Astrocyte (in vitro differentiated cells and primary cell): ENCODE measurements around the gene SNRPD1. TPM values are rescaled to one million over a fixed set of nuclear protein-coding genes. Genes with fewer than 3 reads are reported as not detected.

Source experiments
- DNase-seq: peaks from one replicate; pipeline ENCODE4 v3.0.0-alpha.2; 2010; ENCODE audit warnings: low read depth
- FAIRE-seq: peaks from 2 replicates; lab custom pipeline; 2011; peaks lifted over from hg19 to GRCh38; lab: Jason Lieb, UNC
- H2AFZ ChIP-seq: 2 replicates; pipeline ENCODE4 v1.6.0; 2012; ENCODE audit warnings: low read depth, low read length, inconsistent platforms
- H3K27ac ChIP-seq: 2 replicates; pipeline ENCODE4 v1.5.1; 2011; ENCODE audit warnings: low read depth, low read length, inconsistent platforms
- H3K27me3 ChIP-seq: 2 replicates; pipeline ENCODE4 v1.6.0; 2011; ENCODE audit warnings: low read length, inconsistent platforms; ENCODE audit not compliant: insufficient read depth
- H3K36me3 ChIP-seq: 2 replicates; pipeline ENCODE4 v1.5.1; 2011; ENCODE audit warnings: low read length, inconsistent platforms; ENCODE audit not compliant: insufficient read depth
- H3K4me1 ChIP-seq: 2 replicates; pipeline ENCODE4 v1.5.1; 2011; ENCODE audit warnings: low read length, inconsistent platforms; ENCODE audit not compliant: insufficient read depth
- H3K4me2 ChIP-seq: 2 replicates; pipeline ENCODE4 v1.6.0; 2012; ENCODE audit warnings: low read length, inconsistent platforms
- H3K4me3 ChIP-seq: 2 replicates; pipeline ENCODE4 v1.5.1; 2011; ENCODE audit warnings: low read depth, mild to moderate bottlenecking, low read length, inconsistent platforms; ENCODE audit not compliant: insufficient read depth
- H3K79me2 ChIP-seq: 2 replicates; pipeline ENCODE4 v1.6.0; 2012; ENCODE audit warnings: mild to moderate bottlenecking, low read length, inconsistent platforms; ENCODE audit not compliant: insufficient read depth
- H3K9ac ChIP-seq: 2 replicates; pipeline ENCODE4 v1.6.0; 2012; ENCODE audit warnings: mild to moderate bottlenecking, low read length, inconsistent platforms
- H3K9me3 ChIP-seq: 2 replicates; pipeline ENCODE4 v1.5.1; 2012; ENCODE audit warnings: low read depth, mild to moderate bottlenecking, low read length, inconsistent platforms; ENCODE audit not compliant: insufficient read depth
- H4K20me1 ChIP-seq: 2 replicates; pipeline ENCODE4 v1.6.0; 2012; ENCODE audit warnings: low read length, inconsistent platforms; ENCODE audit not compliant: insufficient read depth
- H3K27ac Mint-ChIP-seq: one replicate; pipeline ENCODE4 v1.8.0; 2021; ENCODE audit warnings: mild to moderate bottlenecking, mixed read lengths; ENCODE audit not compliant: unreplicated experiment
- H3K27me3 Mint-ChIP-seq: one replicate; pipeline ENCODE4 v1.8.0; 2021; ENCODE audit warnings: low read depth, mixed read lengths; ENCODE audit not compliant: unreplicated experiment
- H3K36me3 Mint-ChIP-seq: one replicate; pipeline ENCODE4 v1.8.0; 2021; ENCODE audit warnings: low read depth, mixed read lengths; ENCODE audit not compliant: unreplicated experiment
- H3K4me1 Mint-ChIP-seq: one replicate; pipeline ENCODE4 v1.8.0; 2021; ENCODE audit warnings: low read depth, mixed read lengths; ENCODE audit not compliant: unreplicated experiment
- H3K4me3 Mint-ChIP-seq: one replicate; pipeline ENCODE4 v1.8.0; 2021; ENCODE audit warnings: mild to moderate bottlenecking, moderate library complexity, mixed read lengths; ENCODE audit not compliant: unreplicated experiment
- H3K9me3 Mint-ChIP-seq: one replicate; pipeline ENCODE4 v1.8.0; 2021; ENCODE audit warnings: mild to moderate bottlenecking, mixed read lengths; ENCODE audit not compliant: unreplicated experiment
- EZH2 ChIP-seq: IDR thresholded peaks from 2 replicates; pipeline ENCODE4 v1.6.1; 2012; ENCODE audit warnings: mild to moderate bottlenecking, low read length, inconsistent platforms; ENCODE audit not compliant: insufficient read depth
- total RNA-seq: library from RNA; stranded (reverse); gene quantifications from 2 replicates; pipeline ENCODE4 v1.2.1, GENCODE V29; 2021
- TF ChIP-seq, protein P1 (sequence below): IDR thresholded peaks from 2 replicates; pipeline ENCODE4 v1.5.1; 2011; ENCODE audit warnings: low read depth, mild to moderate bottlenecking, inconsistent platforms, low read length, moderate library complexity; ENCODE audit not compliant: insufficient read depth

Gene SNRPD1
- total RNA-seq, 1 donor from 2014 or later, result 60.6 TPM

DNA sequence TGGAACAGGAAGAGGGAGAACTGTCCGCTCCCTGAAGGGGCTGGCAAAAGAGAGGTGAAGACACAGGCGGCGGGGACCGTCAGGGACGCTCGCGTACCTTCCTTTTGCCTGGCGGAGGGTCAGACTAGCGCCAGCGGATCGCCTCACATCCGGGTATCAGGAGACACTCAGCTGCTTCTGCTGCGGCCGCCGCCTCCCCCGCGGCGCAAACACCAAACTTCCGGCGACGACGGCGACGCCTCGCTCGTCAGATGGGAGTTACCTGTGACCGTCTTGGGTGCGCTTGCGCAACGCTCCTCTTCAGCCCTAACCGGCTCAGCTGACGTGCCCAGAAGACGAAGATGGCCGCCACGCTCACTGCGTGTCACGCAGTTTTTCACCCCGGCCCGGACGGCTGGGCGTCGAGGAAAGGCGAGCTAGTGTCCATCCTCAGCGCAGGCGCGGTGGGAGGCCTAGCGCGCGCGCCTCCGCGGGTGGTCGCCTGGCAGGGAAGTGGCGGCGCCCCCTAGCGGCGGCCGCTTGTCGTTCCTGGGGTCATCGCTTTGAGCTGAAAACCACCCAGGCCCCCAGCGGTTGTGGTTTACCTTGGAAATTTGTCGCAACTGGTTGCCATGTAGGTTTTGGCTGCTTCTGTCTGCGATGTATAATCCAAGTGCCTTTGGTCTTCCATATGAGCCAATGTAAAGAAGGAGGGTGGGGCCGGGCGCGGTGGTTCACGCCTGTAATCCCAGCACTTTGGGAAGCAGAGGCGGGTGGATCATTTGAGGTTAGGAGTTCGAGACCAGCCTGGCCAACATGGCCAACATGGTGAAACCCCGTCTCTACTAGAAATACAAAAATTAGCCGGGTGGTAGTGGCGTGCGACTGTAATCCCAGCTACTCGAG, 11.3 kb upstream of the SNRPD1 start, which contains the start of gene ESCO1:
Gene ESCO1 (minus strand): TSS at position 179 of the 885 bp plus-strand sequence. CDS start 25,861 bp downstream, outside the sequence.
- peaks cover 12% of the 10 kb centered on the region for H3K4me1 Mint-ChIP-seq

DNA sequence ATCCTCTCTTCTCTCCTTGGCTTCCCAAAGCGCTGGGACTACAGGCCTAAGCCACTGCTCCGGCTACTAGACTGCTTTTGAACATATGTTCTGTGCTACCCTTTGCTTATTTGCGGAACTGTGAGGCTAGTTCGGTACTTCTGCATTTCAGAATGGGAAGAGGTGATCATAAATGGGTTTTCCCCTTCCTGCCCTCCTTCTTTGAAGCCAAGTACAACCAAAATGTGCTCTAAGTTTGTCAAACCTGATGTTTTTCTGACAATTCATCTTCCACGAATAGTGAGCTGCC, 9.9 kb upstream of the SNRPD1 start:
- Mint-ChIP-seq H3K9me3 (no peaks in the 10 kb centered on the region), H3K4me1 (peaks cover 8% of the 10 kb centered on the region), H3K27me3 (no peaks in the 10 kb centered on the region), H3K27ac (no peak overlapping the region), H3K4me3 (no peak overlapping the region), H3K36me3 (no peaks in the 10 kb centered on the region)
- Histone ChIP-seq H3K4me3 (no peak overlapping the region), H4K20me1 (peaks cover 19% of the 10 kb centered on the region), H3K36me3 (no peaks in the 10 kb centered on the region), H3K4me2 (no peak overlapping the region), H3K27ac (no peak overlapping the region), H3K9ac (no peak overlapping the region), H3K4me1 (no peaks in the 10 kb centered on the region), H3K27me3 (no peaks in the 10 kb centered on the region), H3K79me2 (peaks cover 31% of the 10 kb centered on the region), H2AFZ (no peak overlapping the region), H3K9me3 (no peaks in the 10 kb centered on the region)
- TF ChIP-seq EZH2, result no peak
- TF ChIP-seq, protein P1, sequence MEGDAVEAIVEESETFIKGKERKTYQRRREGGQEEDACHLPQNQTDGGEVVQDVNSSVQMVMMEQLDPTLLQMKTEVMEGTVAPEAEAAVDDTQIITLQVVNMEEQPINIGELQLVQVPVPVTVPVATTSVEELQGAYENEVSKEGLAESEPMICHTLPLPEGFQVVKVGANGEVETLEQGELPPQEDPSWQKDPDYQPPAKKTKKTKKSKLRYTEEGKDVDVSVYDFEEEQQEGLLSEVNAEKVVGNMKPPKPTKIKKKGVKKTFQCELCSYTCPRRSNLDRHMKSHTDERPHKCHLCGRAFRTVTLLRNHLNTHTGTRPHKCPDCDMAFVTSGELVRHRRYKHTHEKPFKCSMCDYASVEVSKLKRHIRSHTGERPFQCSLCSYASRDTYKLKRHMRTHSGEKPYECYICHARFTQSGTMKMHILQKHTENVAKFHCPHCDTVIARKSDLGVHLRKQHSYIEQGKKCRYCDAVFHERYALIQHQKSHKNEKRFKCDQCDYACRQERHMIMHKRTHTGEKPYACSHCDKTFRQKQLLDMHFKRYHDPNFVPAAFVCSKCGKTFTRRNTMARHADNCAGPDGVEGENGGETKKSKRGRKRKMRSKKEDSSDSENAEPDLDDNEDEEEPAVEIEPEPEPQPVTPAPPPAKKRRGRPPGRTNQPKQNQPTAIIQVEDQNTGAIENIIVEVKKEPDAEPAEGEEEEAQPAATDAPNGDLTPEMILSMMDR, result no peak
- no peak for FAIRE-seq
- DNase-seq, result no peak

More for the DNA sequence above, 11.3 kb upstream of the SNRPD1 start, which contains the start of gene ESCO1:
- peak within 1 kb of the TSS; percentile 99 for H3K9ac ChIP-seq
- H3K79me2 ChIP-seq, result peaks cover 45% of the 10 kb centered on the region
- no peaks in the 10 kb centered on the region for H3K27me3 Mint-ChIP-seq
- peak within 1 kb of the TSS; percentile 99 for H2AFZ ChIP-seq
- FAIRE-seq, result peak; percentile 17
- peak within 1 kb of the TSS; percentile 84 for H3K4me3 ChIP-seq
- H3K27ac Mint-ChIP-seq, result peak within 1 kb of the TSS; percentile 97
- peak within 1 kb of the TSS; percentile 89 for H3K4me2 ChIP-seq
- no peaks in the 10 kb centered on the region for H3K36me3 ChIP-seq
- H3K27me3 ChIP-seq, result no peaks in the 10 kb centered on the region
- no peaks in the 10 kb centered on the region for H3K4me1 ChIP-seq
- DNase-seq, result peak; percentile 97
- TF ChIP-seq EZH2, result no peak
- TF ChIP-seq, protein P1, result peak; percentile 79
- no peaks in the 10 kb centered on the region for H3K9me3 Mint-ChIP-seq
- peak within 1 kb of the TSS; percentile 100 for H3K4me3 Mint-ChIP-seq
- H4K20me1 ChIP-seq, result peaks cover 27% of the 10 kb centered on the region
- H3K27ac ChIP-seq, result peak within 1 kb of the TSS; percentile 95
- no peaks in the 10 kb centered on the region for H3K9me3 ChIP-seq
- H3K36me3 Mint-ChIP-seq, result no peaks in the 10 kb centered on the region

DNA sequence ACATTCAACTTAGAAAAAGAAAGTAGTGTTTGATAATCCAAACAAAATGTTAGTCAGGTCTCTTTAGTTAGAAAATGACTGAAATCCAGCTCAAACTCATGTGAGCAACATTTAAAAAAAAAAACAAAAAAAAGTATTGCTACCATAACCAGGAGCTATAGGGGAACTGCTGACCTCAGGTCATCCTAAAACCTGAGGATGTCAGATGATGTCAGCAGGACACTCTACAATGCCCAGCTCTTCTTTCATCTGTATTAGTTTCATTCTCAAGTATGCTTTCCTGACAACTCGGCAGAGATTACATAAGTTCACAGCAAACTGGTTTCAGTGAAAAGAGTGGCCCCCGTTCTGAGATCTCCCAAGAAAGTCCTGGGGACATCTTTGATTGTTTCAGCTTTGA, 7.4 kb upstream of the SNRPD1 start:
- H3K9me3 ChIP-seq, result no peaks in the 10 kb centered on the region
- H4K20me1 ChIP-seq, result no peaks in the 10 kb centered on the region
- H3K4me2 ChIP-seq, result no peak overlapping the region
- no peaks in the 10 kb centered on the region for H3K27me3 Mint-ChIP-seq
- FAIRE-seq (no peak), DNase-seq (no peak)
- H3K4me1 Mint-ChIP-seq, result no peaks in the 10 kb centered on the region
- no peak overlapping the region for H3K9ac ChIP-seq
- no peak overlapping the region for H3K4me3 Mint-ChIP-seq
- TF ChIP-seq, protein P1, result no peak
- TF ChIP-seq EZH2, result no peak
- no peak overlapping the region for H3K27ac ChIP-seq
- H3K4me3 ChIP-seq, result no peak overlapping the region
- no peaks in the 10 kb centered on the region for H3K27me3 ChIP-seq
- peaks cover 7% of the 10 kb centered on the region for H3K79me2 ChIP-seq
- H3K9me3 Mint-ChIP-seq, result no peaks in the 10 kb centered on the region
- no peaks in the 10 kb centered on the region for H3K4me1 ChIP-seq
- H3K27ac Mint-ChIP-seq, result no peak overlapping the region
- no peaks in the 10 kb centered on the region for H3K36me3 ChIP-seq
- H2AFZ ChIP-seq, result no peak overlapping the region
- H3K36me3 Mint-ChIP-seq, result no peaks in the 10 kb centered on the region
